Endometrial microvascular endothelial cells (primary cell): ENCODE data around the gene LPAR3. TPM values are rescaled to one million over a fixed set of nuclear protein-coding genes. Genes with fewer than 3 reads are reported as not detected.

Experiments used
- in situ Hi-C: cut with HindIII; loops from 2 replicates; pipeline ENCODE4 v1.10.0; 2017; ENCODE audit warnings: low sequenced_read_pairs, low pct_unique_long_range_greater_than_20kb; ENCODE audit errors: inconsistent ontology term
- total RNA-seq: library from RNA; depleted of rRNA; stranded (reverse); fragments of >200 nt; gene quantifications from one replicate; pipeline ENCODE4 v1.2.3, GENCODE V29; 2015; ENCODE audit errors: inconsistent ontology term

The LPAR3 gene
- total RNA-seq, 1 donor from 2014 or later, result not detected

DNA sequence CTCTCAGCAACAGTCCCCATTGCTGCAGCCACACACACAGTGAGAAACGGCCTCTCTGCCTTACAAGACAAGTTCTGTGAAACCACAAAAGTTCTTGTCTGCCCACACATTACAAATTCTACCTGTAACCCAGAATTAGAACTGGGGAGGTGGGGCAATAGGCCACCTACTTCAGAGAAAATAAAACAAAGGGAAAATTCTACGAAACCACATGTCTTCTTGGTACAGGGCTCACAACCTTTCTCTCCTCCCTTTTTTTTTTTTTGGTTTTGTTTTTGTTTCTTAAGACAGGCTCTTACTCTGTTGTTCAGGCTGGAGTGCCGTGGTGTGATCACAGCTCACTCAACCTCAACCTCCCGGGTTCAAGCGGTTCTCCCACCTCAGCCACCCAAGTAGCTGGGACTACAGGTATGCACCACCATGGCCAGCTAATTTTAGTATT lies 30.2 kb downstream of the LPAR3 start:
- in situ Hi-C loops, result no loop called here

- in situ Hi-C loops, result no loop called here
Observed at GRCh38 chr1:84861988-84862644, 30.9 kb downstream of the LPAR3 start.

DNA sequence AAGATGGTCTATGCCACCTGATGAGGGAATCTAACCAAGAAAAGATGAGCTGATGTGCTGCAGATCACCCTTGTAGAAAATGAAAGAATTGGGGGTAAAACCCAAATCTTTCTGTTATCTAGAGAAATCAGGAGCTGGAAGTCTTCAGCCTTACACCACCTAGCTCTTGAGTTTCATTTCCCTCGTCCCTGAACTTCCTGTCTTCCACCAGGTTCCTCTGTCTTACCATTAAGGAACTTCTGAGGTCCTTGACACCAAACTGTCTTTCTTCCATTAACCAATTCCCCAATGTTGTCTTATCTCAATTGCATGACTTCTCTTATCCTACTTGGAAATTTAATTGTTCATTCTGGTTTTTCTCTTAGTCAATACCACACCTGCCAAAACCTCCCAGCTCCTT lies 31.5 kb downstream of the LPAR3 start:
- in situ Hi-C loops, result no loop called here

DNA sequence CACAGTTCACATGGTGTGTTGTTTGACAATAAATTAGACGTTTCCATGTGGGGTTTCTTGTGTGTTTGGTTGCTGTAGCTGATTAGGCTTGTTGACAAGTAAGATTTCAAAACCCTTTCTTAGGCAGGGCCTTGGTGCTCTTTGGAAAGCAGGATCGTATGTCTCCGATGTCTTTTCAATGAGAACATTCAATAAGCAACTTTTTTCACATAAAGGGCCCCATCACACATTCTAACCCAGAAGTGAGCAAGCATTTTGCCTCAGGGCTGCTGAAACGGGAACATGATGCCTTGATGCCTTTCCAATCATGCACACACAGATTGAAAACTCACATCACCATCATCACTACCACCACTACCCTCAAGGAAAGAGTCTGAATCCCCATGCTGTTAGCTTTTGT lies 33.1 kb downstream of the LPAR3 start:
- in situ Hi-C loops, result no loop called here

- in situ Hi-C loops, result no loop called here
Observed at GRCh38 chr1:84857906-84858305, 35.1 kb downstream of the LPAR3 start.

- in situ Hi-C loops, result no loop called here
Observed at GRCh38 chr1:84856726-84857270, 36.2 kb downstream of the LPAR3 start.

- in situ Hi-C loops, result no loop called here
Observed at GRCh38 chr1:84855691-84856630, 37.0 kb downstream of the LPAR3 start.

DNA sequence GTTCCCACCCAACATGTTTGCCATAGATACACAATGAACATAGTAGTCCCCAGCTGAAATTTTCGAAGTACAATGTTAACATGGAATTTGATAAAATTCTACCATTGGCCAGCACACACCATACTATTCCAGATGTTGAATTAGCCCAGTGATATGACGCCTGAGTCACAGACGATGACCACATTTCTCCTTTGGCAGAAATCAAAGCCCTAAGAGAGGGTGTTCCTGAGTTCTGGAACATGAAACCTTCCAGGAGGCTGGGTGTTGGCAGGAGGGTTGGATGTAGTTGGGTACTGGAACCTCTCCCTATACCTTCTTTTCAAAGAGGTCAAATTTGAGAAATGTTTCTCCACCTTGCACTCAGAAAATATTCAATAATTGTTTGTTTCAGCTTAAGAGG lies 37.8 kb downstream of the LPAR3 start:
- in situ Hi-C loops, result no loop called here

DNA sequence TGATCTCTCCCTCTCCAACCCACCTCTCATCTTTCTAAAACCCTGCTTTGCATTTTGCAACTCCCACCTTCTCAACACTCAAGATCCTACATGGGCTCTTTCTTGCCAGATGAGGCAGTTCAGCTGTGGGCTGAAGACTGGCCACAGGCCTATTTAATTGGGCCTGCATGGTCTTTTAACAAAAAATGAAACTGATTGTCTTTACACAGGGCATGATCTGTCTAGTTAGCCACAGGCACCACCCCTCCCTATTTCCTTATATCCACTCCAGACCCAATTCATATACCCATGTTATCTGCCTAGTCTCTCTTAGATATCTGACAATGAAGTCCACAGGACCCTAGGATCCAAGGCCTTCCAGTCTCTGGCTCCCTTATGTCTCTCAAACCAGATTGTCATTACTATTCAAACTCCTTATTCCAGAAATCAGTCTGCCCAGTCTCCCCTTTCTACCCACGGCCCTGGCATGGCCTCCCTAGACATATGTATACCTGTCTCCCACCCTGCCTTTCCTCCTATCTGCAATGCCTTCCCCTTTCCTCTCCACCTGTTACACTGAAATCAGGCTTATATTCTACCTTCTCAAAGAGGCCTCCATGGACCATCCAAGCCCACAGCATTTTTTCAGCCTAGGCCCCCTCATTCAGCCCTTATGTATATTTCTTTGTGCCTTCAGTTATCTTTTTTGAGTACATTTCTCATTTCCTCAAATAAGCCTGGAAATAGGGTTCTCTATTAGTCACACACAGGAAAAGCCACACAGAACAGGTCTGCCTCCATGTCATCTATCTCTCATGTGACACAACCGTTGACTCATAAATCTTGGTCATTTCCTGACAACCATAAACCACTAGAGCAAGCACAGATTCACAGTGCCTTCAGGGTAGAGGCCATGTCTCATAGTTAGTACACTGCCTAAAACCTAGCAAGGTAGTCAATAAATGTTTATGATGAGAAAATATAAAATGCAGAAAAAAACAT lies 39.0 kb downstream of the LPAR3 start:
- in situ Hi-C loops, result no loop called here

GRCh38 chr1:84851839-84852238 lies 41.2 kb downstream of the LPAR3 start:
- in situ Hi-C loops, result no loop called here

GRCh38 chr1:84849357-84849975 lies 43.5 kb downstream of the LPAR3 start:
- in situ Hi-C loops, result no loop called here

DNA sequence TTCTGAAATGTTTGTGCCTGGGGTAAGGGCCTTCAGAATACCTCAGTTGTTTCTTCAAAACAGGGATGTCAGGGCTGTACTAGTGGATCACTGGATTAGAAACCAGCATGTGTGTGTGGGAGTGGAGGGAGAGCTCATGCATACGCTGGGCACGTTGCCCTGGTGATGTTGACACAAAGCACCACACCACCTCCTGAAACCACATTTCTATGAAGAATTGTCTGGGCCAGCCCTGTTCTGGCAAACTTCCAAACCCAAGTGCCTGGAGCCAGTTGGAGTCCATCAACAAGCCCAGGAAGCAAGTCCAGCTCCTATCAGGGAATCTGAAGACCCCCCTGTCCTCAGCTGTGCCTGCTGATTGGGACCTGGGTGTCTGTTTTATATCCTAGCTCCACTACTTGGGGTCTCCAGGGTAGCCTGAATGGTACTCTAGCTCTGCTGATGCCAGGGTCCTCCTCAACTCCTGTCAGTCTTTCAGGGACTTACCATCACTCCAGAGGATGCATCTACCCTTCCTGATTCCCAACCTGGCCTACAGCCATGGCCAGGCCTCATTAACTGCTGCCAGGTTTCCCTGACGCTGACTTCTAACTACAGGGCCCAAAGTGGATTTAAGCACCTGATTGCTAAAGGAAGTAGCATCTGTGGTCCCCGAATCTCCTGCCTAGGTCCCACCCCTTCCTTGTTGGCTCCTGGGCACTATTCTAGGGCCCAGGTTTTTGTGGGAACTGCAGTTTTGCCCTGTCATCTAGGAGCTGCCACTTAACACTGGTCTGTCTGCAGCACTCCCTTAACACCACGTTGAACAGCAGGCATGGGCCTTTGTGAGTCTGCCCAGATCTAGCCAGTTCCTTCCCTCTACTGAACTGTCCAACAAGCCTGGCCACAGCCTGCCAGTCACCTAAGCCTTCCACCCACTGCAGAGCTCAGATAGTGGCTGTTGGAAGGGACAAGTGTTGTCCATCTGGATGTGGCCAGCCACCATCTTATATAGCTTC lies 45.5 kb downstream of the LPAR3 start:
- in situ Hi-C loops, result no loop called here

GRCh38 chr1:84846387-84846786 lies 46.6 kb downstream of the LPAR3 start:
- in situ Hi-C loops, result no loop called here

DNA sequence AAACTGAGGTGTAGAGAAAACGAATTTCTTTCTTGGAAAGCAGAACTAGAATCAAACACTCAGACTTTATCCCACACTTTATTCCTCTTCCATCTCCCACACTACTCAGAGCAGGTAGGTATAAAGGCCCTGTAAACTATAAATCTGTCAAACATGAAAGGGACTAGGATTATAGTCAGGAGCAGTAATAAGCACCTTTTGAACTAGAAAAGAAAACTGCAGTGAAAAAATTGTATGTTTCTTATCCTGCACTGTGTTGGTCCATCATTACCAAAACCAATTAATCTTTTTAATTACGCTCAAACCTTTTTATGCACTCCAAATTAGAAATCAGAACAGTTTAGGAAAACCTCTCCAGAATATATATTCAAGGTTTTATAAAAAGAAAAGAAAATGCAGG lies 47.6 kb downstream of the LPAR3 start:
- in situ Hi-C loops, result no loop called here

DNA sequence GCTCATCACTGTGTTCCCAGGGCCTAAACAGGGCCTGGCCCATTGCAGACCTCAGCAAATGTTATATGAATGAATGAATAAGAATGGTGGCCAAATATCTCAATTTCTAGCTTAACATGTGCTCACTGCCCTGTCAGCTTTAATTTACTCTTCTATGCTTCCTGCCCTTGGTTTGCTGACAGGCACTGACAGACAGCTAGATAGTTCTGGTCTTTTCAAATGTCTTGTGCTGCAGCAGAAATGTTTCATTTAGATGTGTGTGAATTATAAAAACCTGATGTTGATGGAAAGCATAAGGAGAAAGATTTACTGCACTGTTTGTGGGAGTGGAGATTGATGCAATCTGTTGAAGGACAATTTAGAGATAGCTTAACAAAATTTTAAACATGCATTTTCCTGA lies 48.9 kb downstream of the LPAR3 start:
- in situ Hi-C loops, result no loop called here

- in situ Hi-C loops, result no loop called here
Observed at GRCh38 chr1:84842748-84843231, 50.2 kb downstream of the LPAR3 start.

DNA sequence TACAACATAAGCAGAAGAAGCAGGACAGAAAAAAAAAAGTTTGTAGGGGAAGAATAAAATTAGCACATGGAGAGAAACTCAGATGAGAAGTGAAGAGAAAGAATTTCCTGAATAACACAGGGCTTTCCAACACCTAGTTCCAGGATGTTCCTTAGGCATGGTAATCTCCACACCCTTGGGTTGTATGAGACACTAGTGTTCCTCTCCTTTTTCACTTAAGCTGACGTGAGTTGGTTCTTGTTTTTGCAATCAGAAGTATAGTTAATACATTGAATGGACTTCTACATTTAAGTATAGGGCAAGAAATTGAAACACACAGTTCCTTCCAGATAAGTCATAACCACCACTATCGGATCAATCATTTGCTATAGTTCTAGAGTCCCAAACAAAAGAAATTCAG lies 51.0 kb downstream of the LPAR3 start:
- in situ Hi-C loops, result no loop called here
